KMS-11 (cell line): Measurements from ENCODE around the gene PTPRU.

Experiments used
- H2AFZ ChIP-seq: fragments of 200-600 bp; sonication (generic); 2 replicates; pipeline ENCODE4 v1.6.1; 2016; ENCODE audit warnings: antibody characterized with exemption, mixed run types, low read depth
- H3K27ac ChIP-seq: fragments of 200-600 bp; sonication (generic); 2 replicates; pipeline ENCODE4 v1.6.1; 2016; ENCODE audit warnings: mild to moderate bottlenecking, mixed run types
- H3K27me3 ChIP-seq: fragments of 200-600 bp; sonication (generic); 2 replicates; pipeline ENCODE4 v1.6.1; 2017; ENCODE audit warnings: mild to moderate bottlenecking, low read depth, mixed run types, moderate library complexity; ENCODE audit not compliant: insufficient read depth
- H3K36me3 ChIP-seq: fragments of 200-600 bp; sonication (generic); 2 replicates; pipeline ENCODE4 v1.6.1; 2017; ENCODE audit warnings: mild to moderate bottlenecking, mixed run types; ENCODE audit not compliant: insufficient read depth
- H3K4me1 ChIP-seq: fragments of 200-600 bp; sonication (generic); 2 replicates; pipeline ENCODE4 v1.6.1; 2016; ENCODE audit warnings: mild to moderate bottlenecking, low read depth, mixed run types; ENCODE audit not compliant: poor library complexity, severe bottlenecking
- H3K4me2 ChIP-seq: fragments of 200-600 bp; sonication (generic); 2 replicates; pipeline ENCODE4 v1.7.0; 2016; ENCODE audit warnings: mild to moderate bottlenecking, mixed run types
- H3K4me3 ChIP-seq: fragments of 200-600 bp; sonication (generic); IDR thresholded peaks from 2 replicates; pipeline ENCODE4 v1.6.1; 2017; ENCODE audit warnings: low read depth, low read length, mixed read lengths; ENCODE audit not compliant: insufficient read depth
- H3K79me2 ChIP-seq: fragments of 200-600 bp; sonication (generic); 2 replicates; pipeline ENCODE4 v1.6.1; 2016; ENCODE audit warnings: low read depth, mixed run types; ENCODE audit not compliant: insufficient read depth
- H3K9ac ChIP-seq: fragments of 200-600 bp; sonication (generic); 2 replicates; pipeline ENCODE4 v1.6.1; 2016; ENCODE audit warnings: mild to moderate bottlenecking, mixed run types
- H4K20me1 ChIP-seq: fragments of 200-600 bp; sonication (generic); 2 replicates; pipeline ENCODE4 v1.6.1; 2016; ENCODE audit warnings: mild to moderate bottlenecking, mixed run types; ENCODE audit not compliant: insufficient read depth
- CTCF ChIP-seq: fragments of 200-600 bp; sonication (generic); conservative IDR thresholded peaks from 2 replicates; pipeline ENCODE4 v1.6.1; 2017; ENCODE audit warnings: low read depth, mild to moderate bottlenecking, antibody characterized with exemption, low read length, moderate library complexity, mixed read lengths

The PTPRU gene

GRCh38 chr1:29208442-29208841, 27.9 kb upstream of the PTPRU start:
- Histone ChIP-seq H3K9ac (no peak overlapping the region), H3K4me1 (no peaks in the 10 kb centered on the region), H3K36me3 (no peaks in the 10 kb centered on the region), H3K4me3 (no peak overlapping the region), H3K79me2 (no peaks in the 10 kb centered on the region), H3K27me3 (no peaks in the 10 kb centered on the region), H3K27ac (no peak overlapping the region), H3K4me2 (no peak overlapping the region), H2AFZ (no peak overlapping the region), H4K20me1 (no peaks in the 10 kb centered on the region)
- no peak for TF ChIP-seq CTCF

GRCh38 chr1:29209173-29209572, 27.1 kb upstream of the PTPRU start:
- Histone ChIP-seq H3K4me3 (no peak overlapping the region), H4K20me1 (no peaks in the 10 kb centered on the region), H3K4me1 (no peaks in the 10 kb centered on the region), H2AFZ (no peak overlapping the region), H3K27me3 (no peaks in the 10 kb centered on the region), H3K9ac (no peak overlapping the region), H3K4me2 (no peak overlapping the region), H3K27ac (no peak overlapping the region), H3K36me3 (no peaks in the 10 kb centered on the region), H3K79me2 (no peaks in the 10 kb centered on the region)
- no peak for TF ChIP-seq CTCF

- no peak overlapping the region for H3K9ac ChIP-seq
- no peak overlapping the region for H3K4me2 ChIP-seq
- no peak overlapping the region for H3K4me3 ChIP-seq
- H3K79me2 ChIP-seq = no peaks in the 10 kb centered on the region
- no peaks in the 10 kb centered on the region for H4K20me1 ChIP-seq
- TF ChIP-seq CTCF = no peak
- no peaks in the 10 kb centered on the region for H3K27me3 ChIP-seq
- peaks cover 10% of the 10 kb centered on the region for H3K4me1 ChIP-seq
- no peak overlapping the region for H3K27ac ChIP-seq
- H2AFZ ChIP-seq = no peak overlapping the region
- H3K36me3 ChIP-seq = no peaks in the 10 kb centered on the region
Observed at GRCh38 chr1:29210278-29211085, 25.8 kb upstream of the PTPRU start.

GRCh38 chr1:29211086-29212030, 25.0 kb upstream of the PTPRU start:
- no peaks in the 10 kb centered on the region for H3K36me3 ChIP-seq
- no peak overlapping the region for H3K4me2 ChIP-seq
- H4K20me1 ChIP-seq = no peaks in the 10 kb centered on the region
- H3K27me3 ChIP-seq = no peaks in the 10 kb centered on the region
- no peaks in the 10 kb centered on the region for H3K79me2 ChIP-seq
- H3K27ac ChIP-seq = no peak overlapping the region
- no peak overlapping the region for H3K9ac ChIP-seq
- TF ChIP-seq CTCF = no peak
- no peak overlapping the region for H2AFZ ChIP-seq
- peaks cover 17% of the 10 kb centered on the region for H3K4me1 ChIP-seq
- H3K4me3 ChIP-seq = no peak overlapping the region
